GM19455 (cell line): ENCODE results near the gene MRPL32.

ENCODE experiments used
- ATAC-seq: cut with Tn5 transposase; IDR thresholded peaks from one replicate; pipeline ENCODE4 v1.9.1; 2021; ENCODE audit not compliant: unreplicated experiment

The MRPL32 gene

DNA sequence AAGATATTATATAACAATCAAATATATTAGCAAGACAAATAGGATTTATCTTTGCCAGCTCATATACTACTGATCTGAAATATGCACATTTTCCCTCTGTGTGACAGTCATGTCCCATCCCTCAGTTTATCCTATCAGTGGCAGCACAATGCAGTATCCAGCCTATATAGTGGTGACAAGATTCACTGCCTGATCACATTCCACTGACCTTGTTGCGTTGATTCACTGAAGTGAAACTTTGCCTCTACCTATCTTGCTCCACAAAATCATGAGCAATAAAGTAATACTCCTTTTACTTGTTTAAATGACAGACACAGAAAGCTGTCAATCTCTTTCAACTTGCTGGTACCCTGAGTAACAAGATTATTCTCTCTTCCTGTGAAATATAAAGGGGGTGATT lies 6.5 kb upstream of the MRPL32 start:
- no peak for ATAC-seq

DNA sequence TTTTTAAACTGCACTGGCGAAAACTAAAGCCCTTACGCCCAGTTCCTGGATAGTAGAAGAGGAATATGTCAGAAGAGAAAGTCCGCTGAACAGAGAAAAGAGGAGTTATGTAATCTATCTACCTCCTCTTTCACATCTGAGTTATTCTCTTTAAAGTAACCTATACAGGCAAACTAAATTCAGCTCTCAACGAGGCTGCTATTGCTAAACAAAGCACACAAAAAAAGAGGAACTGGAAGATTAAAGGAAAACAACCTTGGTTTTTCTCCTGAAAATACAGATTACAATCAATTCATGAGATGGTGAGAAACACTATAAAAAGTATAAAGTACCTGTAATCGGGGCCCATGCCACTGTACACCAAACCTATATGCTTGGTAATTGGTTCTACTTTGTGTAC lies 6.0 kb upstream of the MRPL32 start:
- no peak for ATAC-seq

DNA sequence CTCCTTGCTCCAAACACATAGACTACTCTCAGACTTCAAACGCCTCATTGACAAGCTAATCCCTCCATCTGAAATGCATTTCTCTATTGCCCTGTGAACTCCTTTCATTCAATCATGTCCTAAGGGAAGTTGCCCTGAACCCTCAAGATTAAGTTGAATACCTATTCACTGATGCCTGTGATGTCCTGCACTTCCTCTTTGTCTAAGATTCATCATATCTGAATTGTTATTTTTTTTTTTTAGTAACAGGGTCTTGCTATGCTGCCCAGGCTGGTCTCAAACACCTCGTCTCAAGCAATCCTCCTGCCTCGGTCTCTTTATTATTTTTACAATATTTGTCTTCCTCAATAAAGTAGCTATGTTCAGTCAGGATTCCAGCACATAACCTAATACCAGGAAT lies 3.4 kb upstream of the MRPL32 start:
- ATAC-seq: no peak

DNA sequence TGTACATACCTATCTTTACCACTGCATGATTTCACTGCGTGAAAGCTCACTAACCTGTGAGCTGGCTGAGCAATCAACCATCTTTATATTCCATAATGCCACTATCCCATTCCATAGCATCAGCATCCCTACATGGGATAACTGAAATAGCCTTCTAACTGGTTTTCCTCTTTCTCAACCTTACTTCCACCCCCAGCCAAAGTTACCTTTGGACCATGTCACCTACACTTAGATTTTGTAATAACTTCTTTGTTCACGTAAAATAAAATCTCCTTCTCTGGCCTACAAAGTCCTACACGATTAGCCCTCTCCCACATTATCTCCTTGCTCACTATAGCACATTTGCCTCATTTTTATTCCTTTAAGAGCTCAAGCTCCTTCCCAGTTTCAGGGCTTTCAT lies 2.7 kb upstream of the MRPL32 start:
- no peak for ATAC-seq

DNA sequence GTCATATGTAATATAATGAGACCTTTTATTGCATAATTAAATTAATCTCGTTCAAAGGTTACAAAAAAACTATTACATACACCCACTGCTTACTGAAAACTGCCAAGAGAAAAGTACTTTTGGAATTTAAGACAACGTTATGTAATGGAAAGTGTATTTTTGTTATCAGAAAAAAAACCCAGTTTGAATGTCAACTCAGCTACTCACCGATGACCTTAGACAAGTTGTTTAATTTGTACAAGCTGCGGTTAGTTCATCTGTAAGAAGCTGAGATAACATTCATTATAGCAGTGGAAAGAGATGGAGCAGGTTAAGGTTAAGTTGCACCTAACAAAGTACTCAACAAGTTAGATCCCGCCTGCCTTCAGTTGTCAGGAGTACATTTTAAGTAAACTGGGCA lies 1.3 kb upstream of the MRPL32 start:
- no peak for ATAC-seq

DNA sequence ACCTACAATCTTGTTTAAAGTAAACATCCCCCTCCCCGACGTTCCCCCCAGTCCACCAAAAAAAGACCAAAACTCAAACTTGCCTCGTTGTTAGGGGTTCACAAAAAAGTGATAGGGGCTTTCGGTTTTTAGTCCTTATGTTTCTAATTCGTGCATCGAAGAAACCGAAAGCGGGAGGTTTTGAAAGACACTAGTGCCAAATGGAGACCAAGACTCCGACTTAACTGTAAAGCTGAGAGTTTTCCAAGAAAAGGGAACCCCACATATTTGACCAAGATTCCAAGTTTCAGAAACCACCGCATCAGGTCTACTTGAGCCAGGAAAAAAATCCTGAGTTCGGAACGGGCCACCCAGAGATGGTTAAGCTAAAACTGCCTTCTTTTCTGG lies 736 bp upstream of the MRPL32 start:
- ATAC-seq: no peak

DNA sequence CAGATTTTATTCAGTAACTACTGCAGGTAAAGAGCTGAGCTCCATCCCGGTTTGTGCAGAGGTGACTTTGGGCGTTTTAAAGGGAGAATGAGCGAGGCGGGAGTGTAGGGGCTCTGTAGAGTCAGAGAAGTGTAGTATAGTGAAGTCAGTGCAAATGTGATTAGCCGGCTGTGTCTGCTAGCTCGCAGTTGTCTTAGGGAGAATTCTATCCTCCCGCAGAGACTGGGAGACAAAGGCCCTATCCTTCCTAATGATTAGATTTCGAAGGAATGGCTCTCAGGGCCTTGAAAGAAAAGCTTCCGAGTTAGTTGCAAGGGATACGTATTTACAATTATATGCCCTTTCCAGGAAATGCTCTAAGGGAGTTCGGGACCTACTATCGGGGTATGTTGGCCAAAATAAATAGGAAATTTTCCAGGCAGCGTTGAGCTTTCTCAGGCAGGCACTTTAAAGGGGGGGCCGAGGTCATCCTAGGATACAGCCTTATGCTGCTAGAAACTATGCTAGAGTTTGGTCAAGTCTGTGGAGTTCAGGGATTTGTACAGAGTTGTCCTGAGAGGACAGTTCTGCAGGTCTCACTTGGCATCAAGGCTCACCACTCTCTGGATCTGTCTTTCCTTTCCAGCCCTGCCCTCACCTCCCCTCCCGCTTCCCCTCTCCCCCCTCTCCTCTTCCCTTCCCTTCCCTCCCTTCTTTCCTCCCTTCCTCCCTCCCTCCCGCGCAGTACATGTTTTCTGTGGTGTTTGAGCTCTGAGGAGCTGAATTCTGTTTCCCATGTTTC lies 825 bp downstream of the MRPL32 start:
- no peak for ATAC-seq

DNA sequence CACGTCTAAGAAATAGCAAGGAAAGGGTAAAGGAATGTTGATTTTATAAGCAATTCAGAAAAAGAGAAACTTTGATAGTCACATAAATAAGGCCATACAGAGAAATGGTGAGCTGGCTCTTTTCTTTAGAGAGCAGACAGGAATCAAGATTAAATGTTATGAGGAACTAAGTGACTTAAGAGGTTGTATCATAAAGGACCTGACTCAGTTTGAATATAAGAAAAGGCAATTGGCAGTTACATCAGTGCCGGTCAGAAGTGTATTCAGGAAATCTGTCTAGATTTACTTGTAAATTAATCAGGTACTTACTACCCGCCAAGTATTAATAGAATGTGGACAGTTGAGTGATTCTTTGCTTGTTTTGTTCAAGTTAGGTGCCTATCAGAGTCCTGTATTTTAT lies 2.1 kb downstream of the MRPL32 start:
- no peak for ATAC-seq

DNA sequence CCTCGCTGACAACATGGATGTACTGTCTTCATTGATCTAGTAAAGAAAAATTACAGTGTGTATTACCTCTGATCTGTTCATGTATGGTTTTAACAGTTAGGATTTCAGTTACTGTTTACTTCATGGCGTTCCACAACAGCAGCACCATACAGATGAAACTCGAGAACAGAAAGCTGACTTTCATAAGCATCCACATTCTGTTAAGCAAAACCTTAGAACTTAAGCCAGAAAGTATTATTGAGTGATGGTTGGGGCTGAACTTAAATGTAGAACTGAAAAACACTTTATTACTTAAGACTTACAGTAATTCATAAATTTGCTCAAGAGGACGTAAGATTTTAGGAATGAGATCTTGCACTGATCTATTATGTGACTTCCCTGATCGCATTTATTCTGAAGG lies 3.7 kb downstream of the MRPL32 start:
- ATAC-seq: no peak

DNA sequence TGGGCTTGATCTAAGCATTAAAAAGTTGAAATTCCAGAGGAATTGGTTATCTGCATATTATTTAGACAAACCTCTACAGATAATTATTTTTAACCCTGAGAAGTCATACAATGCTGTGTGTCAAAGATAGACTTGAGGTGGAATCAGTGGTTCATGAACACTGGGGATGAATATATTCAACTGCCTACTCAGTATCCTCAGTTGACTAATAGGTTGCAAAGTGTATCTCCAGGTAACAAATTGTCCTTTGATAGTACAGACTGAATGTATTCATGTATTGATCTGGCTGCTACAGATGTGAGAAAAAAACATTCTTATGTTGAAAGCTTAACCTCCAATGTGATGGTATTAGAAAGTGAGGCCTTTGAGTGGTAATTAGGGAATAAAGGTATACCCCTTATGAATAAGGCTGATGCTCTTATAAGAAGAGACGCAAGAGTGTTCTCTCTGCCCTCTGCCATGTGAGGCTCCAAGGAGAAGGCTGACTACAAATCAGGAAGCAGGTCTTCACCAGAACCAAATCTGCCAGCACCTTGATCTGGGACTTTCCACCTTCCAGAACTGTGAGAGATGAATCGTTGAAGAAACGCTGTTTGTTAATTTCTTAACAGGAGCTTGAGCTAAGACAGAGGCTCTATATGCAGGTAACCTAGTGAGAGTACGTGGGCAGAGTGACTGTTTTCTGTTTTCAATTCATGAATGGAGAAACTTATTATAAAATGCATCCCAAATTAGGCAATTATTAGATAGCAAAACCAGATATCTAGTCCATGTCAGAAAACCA lies 7.5 kb downstream of the MRPL32 start:
- no peak for ATAC-seq

DNA sequence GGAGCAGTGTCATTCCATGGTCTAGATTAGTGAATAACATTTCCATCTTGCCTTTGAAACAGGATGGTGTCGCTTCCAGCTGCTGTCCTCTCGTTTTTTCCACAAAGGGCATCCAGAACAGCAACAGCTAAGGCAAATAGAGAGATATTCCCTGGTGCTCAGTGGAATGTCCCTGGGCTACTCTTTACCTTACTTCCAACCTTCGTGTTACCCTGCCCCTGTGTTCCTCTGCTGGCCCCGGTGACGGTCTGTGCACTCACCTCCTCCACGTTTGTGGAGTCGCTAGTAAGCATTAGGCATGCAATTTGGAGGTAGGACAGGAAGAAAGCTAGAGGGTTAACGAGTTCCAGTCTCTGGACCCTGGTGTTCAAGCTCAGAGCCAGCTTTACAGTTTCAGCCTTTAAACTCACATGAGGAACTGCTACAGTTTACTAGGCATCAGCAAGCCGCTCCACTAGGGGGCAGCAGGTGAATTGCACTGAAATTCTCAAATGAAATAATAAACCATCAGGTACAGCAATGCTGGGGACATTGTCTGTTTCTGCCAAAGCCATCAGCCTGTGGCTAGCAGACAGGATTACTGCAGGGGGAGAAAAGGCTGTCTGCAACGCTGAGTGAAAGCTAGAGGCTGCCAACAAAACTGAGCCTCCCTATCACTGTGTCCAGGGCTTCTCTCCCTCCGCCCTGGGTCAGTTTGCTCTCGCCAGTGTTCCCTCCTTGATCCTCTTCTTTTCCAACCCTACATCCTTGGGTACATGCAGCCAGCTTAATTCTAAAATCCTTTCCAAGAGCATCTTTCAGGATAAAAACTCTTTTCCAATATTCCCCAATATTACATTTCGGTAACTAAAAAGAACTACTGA lies 9.0 kb downstream of the MRPL32 start:
- ATAC-seq: peak; percentile 44

DNA sequence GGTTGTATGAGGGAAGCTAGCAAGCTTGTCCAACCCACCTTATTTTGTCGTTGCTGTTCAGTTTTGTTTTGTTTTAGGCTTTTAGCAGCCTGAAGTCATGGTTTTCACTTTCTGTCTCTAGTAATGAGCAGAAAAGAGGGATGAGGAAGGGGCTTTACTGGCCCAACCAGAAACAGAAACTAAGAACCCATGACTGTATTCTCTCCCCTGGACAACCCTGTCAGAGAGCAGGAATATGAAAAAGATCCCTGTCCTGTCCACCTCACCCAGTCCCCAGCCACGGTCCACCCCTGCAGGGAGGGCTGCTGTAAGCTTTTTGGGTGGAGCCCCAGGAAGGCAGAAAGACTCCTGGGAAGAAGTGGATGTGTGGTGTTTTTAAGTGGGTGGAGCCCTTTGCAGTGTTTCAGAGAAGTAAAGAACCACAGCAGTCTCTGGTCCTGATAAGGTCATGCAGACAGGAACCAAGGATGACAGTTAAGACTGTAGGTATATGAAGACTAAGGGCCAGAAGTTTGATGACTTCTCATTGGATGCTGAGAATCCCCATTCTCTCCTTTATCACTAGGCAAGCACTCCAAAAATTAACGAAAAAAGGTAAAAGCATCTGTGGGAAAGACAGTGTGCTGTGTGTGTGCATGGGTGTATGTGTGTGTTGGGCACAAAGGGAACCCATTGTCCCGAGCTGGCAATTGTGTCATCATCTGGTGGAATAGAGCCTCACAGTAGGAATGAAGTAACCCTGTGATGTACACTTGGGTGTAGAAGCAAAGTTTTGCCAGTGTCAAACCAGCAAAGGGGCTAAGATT lies 13.8 kb downstream of the MRPL32 start:
- peak; percentile 69 for ATAC-seq

DNA sequence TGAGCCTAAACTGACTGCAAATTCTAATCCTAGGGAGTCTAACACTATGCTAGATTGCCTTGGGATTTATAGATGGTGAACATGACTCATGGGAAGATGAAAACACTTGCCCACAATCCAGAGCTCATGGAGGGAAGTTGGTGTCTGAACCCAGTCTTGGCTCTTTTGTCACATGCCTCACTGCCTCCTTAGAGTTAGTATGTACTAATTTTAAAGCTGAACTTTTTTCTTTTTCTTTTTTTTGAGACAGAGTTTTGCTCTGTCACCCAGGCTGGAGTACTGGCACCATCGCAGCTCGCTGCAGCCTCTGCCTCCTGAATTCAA lies 14.4 kb downstream of the MRPL32 start:
- ATAC-seq: no peak

DNA sequence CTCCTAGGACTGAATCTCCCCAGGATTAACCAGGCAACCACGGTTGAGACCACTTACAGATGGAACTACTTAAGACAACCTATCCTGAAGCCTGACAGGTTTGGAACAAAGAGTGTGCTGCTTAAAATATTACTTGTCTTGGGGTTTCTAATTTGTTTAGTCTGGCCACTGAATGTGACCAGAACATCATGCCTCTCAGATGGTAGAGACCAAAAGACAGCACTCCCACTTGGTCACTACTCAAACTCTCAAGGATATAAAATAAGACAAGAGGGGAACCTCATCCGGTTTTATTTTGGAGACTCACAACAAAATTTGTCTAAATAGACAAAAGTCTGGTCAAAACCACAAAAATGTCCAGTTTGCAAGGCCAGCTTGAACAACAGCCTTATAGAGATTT lies 15.3 kb downstream of the MRPL32 start:
- no peak for ATAC-seq

DNA sequence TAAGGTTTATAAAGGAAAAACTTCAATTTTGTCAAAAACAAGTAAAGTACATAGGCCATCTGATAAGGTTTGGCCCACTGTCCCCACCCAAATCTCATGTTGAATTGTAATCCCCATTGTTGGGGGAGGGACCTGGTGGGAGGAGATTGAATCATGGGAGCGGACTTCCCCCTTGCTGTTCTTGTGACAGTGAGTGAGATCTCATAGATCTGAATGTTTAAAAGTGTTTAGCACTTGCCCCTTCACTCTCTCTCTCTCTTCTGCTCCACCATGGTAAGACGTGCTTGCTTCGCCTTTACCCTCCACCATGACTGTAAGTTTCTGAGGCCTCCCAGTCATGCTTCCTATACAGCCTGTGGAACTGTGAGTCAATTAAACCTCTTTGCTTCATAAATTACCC lies 18.2 kb downstream of the MRPL32 start:
- no peak for ATAC-seq

DNA sequence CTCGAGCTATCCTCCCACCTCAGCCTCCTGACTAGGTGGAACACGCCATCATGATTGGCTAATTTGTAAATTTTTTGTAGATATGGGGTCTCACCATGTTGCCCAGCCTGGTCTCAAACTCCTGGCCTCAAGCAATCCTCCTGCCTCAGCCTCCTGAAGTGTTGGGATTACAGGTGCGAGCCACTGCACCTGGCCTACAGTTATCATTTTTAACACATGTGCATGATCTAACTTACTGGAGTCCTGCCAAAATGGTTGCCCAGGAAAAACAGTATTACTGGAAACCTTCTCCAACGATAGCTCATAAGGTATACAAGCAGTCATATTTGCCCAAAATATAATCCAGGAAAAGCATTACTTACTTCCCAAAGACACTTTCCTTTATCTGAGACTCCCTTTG lies 20.2 kb downstream of the MRPL32 start:
- ATAC-seq: no peak

DNA sequence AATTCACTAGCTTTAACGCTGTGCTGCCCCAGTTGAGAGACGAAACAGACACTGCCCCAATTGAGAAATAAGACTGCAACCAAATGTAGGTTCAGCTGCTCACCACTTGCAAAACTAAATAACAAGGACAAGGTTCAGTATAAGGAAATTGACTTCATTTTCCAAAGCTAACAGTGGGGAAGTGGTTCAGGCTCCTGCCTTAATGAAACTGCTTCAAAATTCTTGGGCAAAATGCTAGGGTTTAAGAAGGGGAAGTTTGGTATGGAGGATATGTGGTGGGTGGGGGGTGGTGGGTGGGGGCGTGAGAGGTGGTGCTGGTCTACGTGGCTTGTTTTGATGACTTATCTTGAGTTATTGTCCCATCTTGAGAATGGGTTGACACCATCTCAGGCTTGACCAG lies 21.8 kb downstream of the MRPL32 start:
- no peak for ATAC-seq

DNA sequence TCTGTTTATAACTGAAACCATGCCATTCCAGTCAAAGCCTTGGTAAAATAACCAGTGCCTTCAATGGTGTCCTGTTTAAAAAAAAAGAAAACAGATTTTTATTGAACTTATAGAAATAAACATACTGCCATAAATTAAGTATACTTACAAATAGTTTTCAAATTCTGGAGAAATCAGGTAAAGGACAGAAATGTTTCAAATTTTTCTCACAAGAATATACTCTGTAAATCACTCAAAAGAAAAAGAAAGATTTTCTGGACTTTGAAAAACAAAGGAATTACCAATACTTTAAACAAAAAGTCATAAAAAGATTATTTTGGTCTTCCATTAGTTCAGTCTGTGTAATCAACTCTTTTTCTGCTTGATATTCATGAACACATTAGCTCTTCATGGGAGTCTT lies 23.9 kb downstream of the MRPL32 start:
- no peak for ATAC-seq

DNA sequence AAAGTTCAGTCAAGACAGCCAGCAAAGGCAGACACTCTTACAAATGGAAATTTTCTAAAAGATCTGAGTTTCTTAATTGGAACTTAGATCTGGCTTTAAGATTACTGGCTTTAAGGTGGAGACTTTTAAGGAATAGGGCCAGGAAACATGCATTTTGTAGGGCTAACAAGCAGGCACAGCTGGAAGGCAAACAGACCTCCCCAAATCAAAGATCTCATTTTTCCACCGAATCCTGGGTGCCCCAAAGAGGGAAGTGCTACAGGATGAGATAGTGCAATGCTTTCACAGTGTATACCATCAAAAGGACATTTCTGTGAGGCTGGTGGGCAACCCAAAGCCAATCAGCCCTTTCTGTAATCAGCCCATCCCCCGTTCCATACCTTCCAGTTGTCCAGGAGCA lies 27.4 kb downstream of the MRPL32 start:
- no peak for ATAC-seq

DNA sequence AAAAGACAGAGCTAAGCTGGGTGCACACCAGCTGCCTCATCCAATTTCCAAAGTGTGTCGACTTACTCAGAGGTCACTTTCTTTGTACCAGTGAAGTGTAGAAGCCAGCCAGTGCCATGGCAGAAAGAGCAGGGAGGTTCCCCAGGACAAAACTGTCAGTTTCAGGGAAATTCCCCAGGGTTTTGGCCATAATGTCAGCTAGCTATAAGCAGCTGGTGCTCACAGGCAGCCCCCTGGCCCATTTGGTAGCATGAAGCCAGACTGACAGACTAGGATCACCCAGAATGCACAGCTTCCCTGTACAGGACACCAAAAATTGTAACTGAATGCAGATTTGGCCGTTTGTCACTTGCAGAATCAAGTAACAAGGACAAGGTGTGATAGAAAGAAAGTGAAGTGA lies 28.6 kb downstream of the MRPL32 start:
- no peak for ATAC-seq

DNA sequence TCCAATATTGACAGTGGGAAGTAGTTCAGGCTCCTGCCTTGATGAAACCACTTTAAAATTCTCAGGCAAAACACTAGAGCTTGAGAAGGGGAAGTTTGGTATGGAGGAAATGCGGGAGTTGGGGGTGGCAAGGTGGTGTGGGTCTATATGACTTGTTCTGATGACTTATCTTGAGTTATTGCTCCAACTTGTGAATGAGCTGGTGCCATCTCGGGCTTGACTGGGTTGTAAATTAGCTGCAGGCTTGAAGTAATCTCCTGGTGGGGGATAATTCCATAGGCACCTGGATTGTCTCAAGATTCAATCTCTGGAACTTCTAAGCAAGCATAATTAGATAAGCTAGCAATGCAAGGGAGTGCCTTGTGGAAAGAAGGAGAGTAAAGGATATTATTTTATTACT lies 29.0 kb downstream of the MRPL32 start:
- ATAC-seq: no peak
